ENCODE results near the gene CRHBP.
"Not testable (repeated sequence)": the region's sequence is repeated elsewhere in the genome, so short reads cannot be mapped to it uniquely, and the experiment has no call there.

Gene CRHBP

DNA sequence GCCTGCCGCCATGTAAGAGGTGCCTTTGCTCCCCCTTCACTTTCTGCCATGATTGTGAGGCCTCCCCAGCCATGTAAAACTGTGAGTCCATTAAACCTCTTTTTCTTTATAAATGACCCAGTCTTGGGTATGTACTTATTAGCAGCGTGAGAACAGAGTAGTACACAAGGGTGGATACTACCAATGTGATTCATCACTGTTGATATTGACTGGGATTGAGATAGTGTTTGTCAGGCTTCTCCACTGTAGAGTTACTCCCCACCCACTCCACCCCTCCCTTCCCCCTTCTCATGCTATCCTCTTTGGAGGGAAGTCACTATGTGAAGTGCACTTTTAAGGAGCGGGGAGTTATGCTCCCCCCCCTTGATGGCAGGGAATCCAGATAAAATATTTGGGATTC is 11.4 kb upstream of the CRHBP start:
- H3K9ac ChIP-seq (ENCODE audit: low read depth, low read length) = no peak overlapping the region
- no peaks in the 10 kb centered on the region for H3K36me3 ChIP-seq (ENCODE audit: insufficient read depth, low read depth, low read length)
- H3K27ac ChIP-seq (ENCODE audit: low read length) = no peak overlapping the region
- no peak overlapping the region for H3K4me3 ChIP-seq (ENCODE audit: low read length)
- H3K9me3 ChIP-seq (ENCODE audit: insufficient read depth, low read depth, low read length) = no peaks in the 10 kb centered on the region
- no peaks in the 10 kb centered on the region for H3K27me3 ChIP-seq (ENCODE audit: insufficient read depth, low read length)
- H3K4me1 ChIP-seq (ENCODE audit: insufficient read depth, low read length) = no peaks in the 10 kb centered on the region

DNA sequence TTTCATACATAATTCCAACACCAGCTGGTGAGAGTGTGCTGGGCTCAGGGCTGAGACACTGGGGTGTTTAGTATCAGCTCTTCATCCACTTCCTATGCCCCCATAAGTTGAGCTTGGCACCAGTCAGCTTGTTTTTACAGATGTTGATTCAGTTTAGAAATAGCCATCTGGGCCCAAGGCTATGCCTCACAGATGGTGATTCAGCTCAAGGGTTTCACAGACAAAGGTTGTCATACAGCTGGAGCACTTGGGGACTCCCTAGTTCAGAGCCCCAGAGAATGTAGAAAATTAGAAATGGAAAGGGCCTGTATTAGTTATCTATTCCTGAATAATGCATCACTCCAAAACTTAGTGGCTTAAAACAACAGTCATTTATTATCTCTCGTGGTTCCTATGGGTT is 10.3 kb upstream of the CRHBP start:
- no peak overlapping the region for H3K4me3 ChIP-seq (ENCODE audit: low read length)
- no peak overlapping the region for H3K27ac ChIP-seq (ENCODE audit: low read length)
- no peaks in the 10 kb centered on the region for H3K9me3 ChIP-seq (ENCODE audit: insufficient read depth, low read depth, low read length)
- no peak overlapping the region for H3K9ac ChIP-seq (ENCODE audit: low read depth, low read length)
- no peaks in the 10 kb centered on the region for H3K4me1 ChIP-seq (ENCODE audit: insufficient read depth, low read length)
- H3K36me3 ChIP-seq (ENCODE audit: insufficient read depth, low read depth, low read length) = no peaks in the 10 kb centered on the region
- no peaks in the 10 kb centered on the region for H3K27me3 ChIP-seq (ENCODE audit: insufficient read depth, low read length)

DNA sequence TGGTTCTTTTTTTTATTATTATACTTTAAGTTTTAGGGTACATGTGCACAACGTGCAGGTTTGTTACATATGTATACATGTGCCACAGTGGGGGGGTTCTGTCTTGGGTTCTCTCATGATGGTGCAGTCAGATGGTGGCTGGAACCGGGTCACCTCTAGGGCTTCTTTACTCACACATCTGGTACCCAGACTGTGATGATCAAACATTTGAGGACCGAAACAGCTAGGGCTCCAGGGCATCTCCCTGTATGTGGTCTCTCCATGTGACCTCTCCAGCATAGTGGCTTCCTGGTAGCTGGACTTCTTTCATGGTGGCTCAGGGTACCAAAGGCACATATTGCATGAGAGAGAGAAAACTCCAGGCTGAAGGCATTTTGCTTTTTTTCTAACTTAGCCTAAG is 9.8 kb upstream of the CRHBP start:
- Histone ChIP-seq H3K9me3 (ENCODE audit: insufficient read depth, low read depth, low read length) (no peaks in the 10 kb centered on the region), H3K9ac (ENCODE audit: low read depth, low read length) (no peak overlapping the region), H3K36me3 (ENCODE audit: insufficient read depth, low read depth, low read length) (no peaks in the 10 kb centered on the region), H3K4me1 (ENCODE audit: insufficient read depth, low read length) (no peaks in the 10 kb centered on the region), H3K4me3 (ENCODE audit: low read length) (no peak overlapping the region), H3K27me3 (ENCODE audit: insufficient read depth, low read length) (no peaks in the 10 kb centered on the region), H3K27ac (ENCODE audit: low read length) (no peak overlapping the region)

DNA sequence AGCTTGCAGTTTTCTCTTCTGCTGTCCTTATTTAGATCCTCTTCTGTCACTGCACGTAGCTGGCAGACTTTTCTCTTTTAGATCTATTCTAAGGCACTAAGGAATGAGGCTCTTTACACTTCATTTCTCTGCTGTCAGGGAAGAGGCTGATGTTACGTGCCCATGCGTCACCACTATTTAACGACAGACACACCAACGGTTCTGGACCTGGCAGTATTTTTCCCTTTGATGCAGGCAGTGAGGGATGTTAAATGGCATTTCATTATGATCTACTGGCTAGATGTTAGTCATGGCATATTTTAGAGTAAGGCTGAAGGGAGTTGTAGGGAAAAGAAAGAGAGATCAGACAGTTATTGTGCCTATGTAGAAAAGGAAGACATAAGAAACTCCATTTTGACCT is 8.2 kb upstream of the CRHBP start:
- H3K9me3 ChIP-seq (ENCODE audit: insufficient read depth, low read depth, low read length) = no peaks in the 10 kb centered on the region
- H3K27me3 ChIP-seq (ENCODE audit: insufficient read depth, low read length) = no peaks in the 10 kb centered on the region
- H3K4me3 ChIP-seq (ENCODE audit: low read length) = no peak overlapping the region
- H3K36me3 ChIP-seq (ENCODE audit: insufficient read depth, low read depth, low read length) = no peaks in the 10 kb centered on the region
- no peaks in the 10 kb centered on the region for H3K4me1 ChIP-seq (ENCODE audit: insufficient read depth, low read length)
- H3K27ac ChIP-seq (ENCODE audit: low read length) = no peak overlapping the region
- H3K9ac ChIP-seq (ENCODE audit: low read depth, low read length) = no peak overlapping the region

DNA sequence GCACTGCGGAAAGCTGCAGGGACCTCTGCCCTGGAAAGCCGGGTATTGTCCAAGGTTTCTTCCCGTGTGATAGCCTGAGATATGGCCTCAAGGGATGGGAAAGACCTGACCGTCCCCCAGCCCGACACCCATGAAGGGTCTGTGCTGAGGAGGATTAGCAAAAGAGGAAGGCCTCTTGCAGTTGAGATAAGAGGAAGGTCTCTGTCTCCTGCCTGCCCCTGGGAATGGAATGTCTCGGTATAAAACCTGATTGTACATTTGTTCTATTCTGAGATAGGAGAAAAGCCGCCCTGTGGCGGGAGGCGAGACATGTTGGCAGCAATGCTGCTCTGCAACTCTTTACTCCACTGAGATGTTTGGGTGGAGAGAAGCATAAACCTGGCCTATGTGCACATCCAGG is 7.6 kb upstream of the CRHBP start:
- not testable (repeated sequence) for H3K9ac ChIP-seq (ENCODE audit: low read depth, low read length); H3K4me3 ChIP-seq (ENCODE audit: low read length); H3K36me3 ChIP-seq (ENCODE audit: insufficient read depth, low read depth, low read length); H3K4me1 ChIP-seq (ENCODE audit: insufficient read depth, low read length); H3K27me3 ChIP-seq (ENCODE audit: insufficient read depth, low read length); H3K9me3 ChIP-seq (ENCODE audit: insufficient read depth, low read depth, low read length); H3K27ac ChIP-seq (ENCODE audit: low read length)

DNA sequence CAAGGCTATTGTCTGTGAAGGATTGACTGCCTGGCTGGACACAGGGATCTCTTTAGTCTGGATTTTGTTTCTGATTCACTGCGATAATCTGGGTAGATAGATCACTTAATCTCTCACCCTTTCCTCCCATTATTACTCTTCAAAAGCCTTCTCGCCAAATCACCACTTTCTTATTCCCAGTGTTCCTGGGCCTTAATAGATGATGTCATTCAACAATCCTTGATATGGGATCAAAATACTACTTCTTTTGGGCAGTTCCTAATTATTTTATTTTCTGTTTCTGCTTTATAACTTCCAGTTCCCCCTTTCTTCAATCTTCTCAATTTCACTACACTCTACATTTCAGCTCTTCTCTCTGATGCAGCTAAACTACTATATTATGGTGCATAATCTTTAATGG is 6.8 kb upstream of the CRHBP start:
- Histone ChIP-seq H3K4me3 (ENCODE audit: low read length) (no peak overlapping the region), H3K4me1 (ENCODE audit: insufficient read depth, low read length) (no peaks in the 10 kb centered on the region), H3K36me3 (ENCODE audit: insufficient read depth, low read depth, low read length) (no peaks in the 10 kb centered on the region), H3K27ac (ENCODE audit: low read length) (no peak overlapping the region), H3K27me3 (ENCODE audit: insufficient read depth, low read length) (peaks cover 7% of the 10 kb centered on the region), H3K9me3 (ENCODE audit: insufficient read depth, low read depth, low read length) (no peaks in the 10 kb centered on the region), H3K9ac (ENCODE audit: low read depth, low read length) (no peak overlapping the region)

- H3K27ac ChIP-seq (ENCODE audit: low read length) = no peak overlapping the region
- no peaks in the 10 kb centered on the region for H3K36me3 ChIP-seq (ENCODE audit: insufficient read depth, low read depth, low read length)
- H3K9me3 ChIP-seq (ENCODE audit: insufficient read depth, low read depth, low read length) = no peaks in the 10 kb centered on the region
- H3K27me3 ChIP-seq (ENCODE audit: insufficient read depth, low read length) = peaks cover 17% of the 10 kb centered on the region
- H3K4me3 ChIP-seq (ENCODE audit: low read length) = no peak overlapping the region
- no peak overlapping the region for H3K9ac ChIP-seq (ENCODE audit: low read depth, low read length)
- H3K4me1 ChIP-seq (ENCODE audit: insufficient read depth, low read length) = no peaks in the 10 kb centered on the region
Measured at GRCh38 chr5:76947082-76947503, 5.8 kb upstream of the CRHBP start.

GRCh38 chr5:76953551-76954382 is 922 bp downstream of the CRHBP start:
- peak overlapping the region; percentile 33; the same call in 1 of the 2 replicates for H3K9ac ChIP-seq (ENCODE audit: low read depth, low read length)
- H3K4me1 ChIP-seq (ENCODE audit: insufficient read depth, low read length) = 0 out of 2 replicates have a peak, but pooled peaks cover 5% of the 10 kb centered on the region
- H3K27me3 ChIP-seq (ENCODE audit: insufficient read depth, low read length) = peaks cover 59% of the 10 kb centered on the region
- H3K36me3 ChIP-seq (ENCODE audit: insufficient read depth, low read depth, low read length) = no peaks in the 10 kb centered on the region
- no peaks in the 10 kb centered on the region for H3K9me3 ChIP-seq (ENCODE audit: insufficient read depth, low read depth, low read length)
- H3K4me3 ChIP-seq (ENCODE audit: low read length) = peak overlapping the region; percentile 76
- H3K27ac ChIP-seq (ENCODE audit: low read length) = no peak overlapping the region

DNA sequence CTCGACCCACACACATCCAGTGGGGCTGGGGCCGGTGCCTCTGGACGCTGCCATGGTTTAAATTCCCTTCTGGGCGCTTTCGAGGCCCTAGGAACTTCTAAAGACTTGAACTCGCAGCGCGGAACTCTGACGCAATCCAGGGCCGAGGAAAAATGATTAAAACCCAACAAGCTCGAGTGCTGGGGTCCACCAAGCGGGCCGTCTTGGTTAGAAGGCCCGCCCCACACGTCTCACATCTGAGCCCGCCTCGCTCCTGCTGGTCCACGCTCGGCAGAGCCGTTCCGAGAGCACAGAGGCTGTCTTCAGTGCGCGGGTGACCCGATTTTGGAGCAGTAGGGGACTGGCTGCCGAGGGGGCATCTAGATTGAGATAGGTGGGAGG is 1.5 kb downstream of the CRHBP start:
- Histone ChIP-seq H3K4me3 (ENCODE audit: low read length) (peak overlapping the region; percentile 76), H3K27ac (ENCODE audit: low read length) (no peak overlapping the region), H3K9ac (ENCODE audit: low read depth, low read length) (peak overlapping the region; percentile 33; the same call in 1 of the 2 replicates), H3K27me3 (ENCODE audit: insufficient read depth, low read length) (peaks cover 59% of the 10 kb centered on the region), H3K9me3 (ENCODE audit: insufficient read depth, low read depth, low read length) (no peaks in the 10 kb centered on the region), H3K36me3 (ENCODE audit: insufficient read depth, low read depth, low read length) (no peaks in the 10 kb centered on the region), H3K4me1 (ENCODE audit: insufficient read depth, low read length) (peaks cover 5% of the 10 kb centered on the region; the same call in 1 of the 2 replicates)

DNA sequence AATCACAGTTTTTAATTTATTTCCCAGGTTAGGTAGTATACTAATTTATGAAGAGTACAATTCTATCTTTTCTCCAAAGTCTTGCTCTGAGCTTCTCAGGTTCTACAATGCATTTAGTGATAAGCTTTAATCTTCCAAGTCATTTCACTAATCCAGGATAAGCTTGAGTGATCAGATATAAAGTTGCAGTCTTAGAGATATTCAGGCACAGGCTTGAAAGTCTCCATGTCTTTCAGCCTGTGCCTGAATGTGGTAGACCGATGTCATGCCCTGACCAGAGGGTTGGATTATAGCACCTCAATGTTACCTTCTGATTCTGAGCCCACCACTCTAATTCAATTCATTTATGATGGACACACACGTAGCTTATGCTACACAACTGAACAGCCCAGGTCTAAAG is 3.2 kb downstream of the CRHBP start:
- Histone ChIP-seq H3K27me3 (ENCODE audit: insufficient read depth, low read length) (peaks cover 53% of the 10 kb centered on the region), H3K9ac (ENCODE audit: low read depth, low read length) (no peak overlapping the region), H3K36me3 (ENCODE audit: insufficient read depth, low read depth, low read length) (no peaks in the 10 kb centered on the region), H3K9me3 (ENCODE audit: insufficient read depth, low read depth, low read length) (no peaks in the 10 kb centered on the region), H3K4me1 (ENCODE audit: insufficient read depth, low read length) (peaks cover 5% of the 10 kb centered on the region; the same call in 1 of the 2 replicates), H3K27ac (ENCODE audit: low read length) (no peak overlapping the region), H3K4me3 (ENCODE audit: low read length) (no peak overlapping the region)

GRCh38 chr5:76958991-76959767 is 6.3 kb downstream of the CRHBP start:
- Histone ChIP-seq H3K9me3 (ENCODE audit: insufficient read depth, low read depth, low read length) (no peaks in the 10 kb centered on the region), H3K4me3 (ENCODE audit: low read length) (no peak overlapping the region), H3K27me3 (ENCODE audit: insufficient read depth, low read length) (peaks cover 21% of the 10 kb centered on the region), H3K36me3 (ENCODE audit: insufficient read depth, low read depth, low read length) (no peaks in the 10 kb centered on the region), H3K9ac (ENCODE audit: low read depth, low read length) (no peak overlapping the region), H3K27ac (ENCODE audit: low read length) (no peak overlapping the region), H3K4me1 (ENCODE audit: insufficient read depth, low read length) (peaks cover 5% of the 10 kb centered on the region; the same call in 1 of the 2 replicates)

All from iPS-20b (cell line).